NCI-H1436 treated with DMSO at 0.1 percent for 48 hours (cell line): ENCODE data around the gene CC2D1A.
"Not testable (repeated sequence)": the region's sequence is repeated elsewhere in the genome, so short reads cannot be mapped to it uniquely, and the experiment has no call there.

Experiments
- DNase-seq: peaks from one replicate; lab custom pipeline; 2025; lab: John Stamatoyannopoulos, UW

Gene CC2D1A

GRCh38 chr19:13962699-13963602 lies 57.0 kb downstream of the CC2D1A start:
- no peak for DNase-seq

- DNase-seq = no peak
These were observed 57.7 kb downstream of the CC2D1A start for GRCh38 chr19:13963603-13964105.

GRCh38 chr19:13964776-13965175 lies 58.8 kb downstream of the CC2D1A start:
- DNase-seq = no peak

GRCh38 chr19:13965377-13965896 lies 59.4 kb downstream of the CC2D1A start:
- no peak for DNase-seq

- no peak for DNase-seq
These were observed 60.1 kb downstream of the CC2D1A start for GRCh38 chr19:13965926-13966683.

GRCh38 chr19:13966684-13967128 lies 60.7 kb downstream of the CC2D1A start:
- DNase-seq = no peak

- not testable (repeated sequence) for DNase-seq
These were observed 61.2 kb downstream of the CC2D1A start for GRCh38 chr19:13967206-13967605.

- DNase-seq = no peak
These were observed 62.5 kb downstream of the CC2D1A start for GRCh38 chr19:13968383-13968935.

GRCh38 chr19:13968999-13969398 lies 63.0 kb downstream of the CC2D1A start:
- DNase-seq = no peak

- no peak for DNase-seq
These were observed 63.9 kb downstream of the CC2D1A start for GRCh38 chr19:13969897-13970296.

- DNase-seq = not testable (repeated sequence)
These were observed 65.9 kb downstream of the CC2D1A start for GRCh38 chr19:13971868-13972267.

GRCh38 chr19:13972368-13973155 lies 66.6 kb downstream of the CC2D1A start:
- DNase-seq = no peak

- not testable (repeated sequence) for DNase-seq
These were observed 67.5 kb downstream of the CC2D1A start for GRCh38 chr19:13973479-13973878.

- peak; percentile 92 for DNase-seq
These were observed 68.1 kb downstream of the CC2D1A start for GRCh38 chr19:13974073-13974472.

- no peak for DNase-seq
These were observed 69.9 kb downstream of the CC2D1A start for GRCh38 chr19:13975870-13976269.

- DNase-seq = no peak
These were observed 70.4 kb downstream of the CC2D1A start for GRCh38 chr19:13976446-13976845.

- no peak for DNase-seq
These were observed 71.8 kb downstream of the CC2D1A start for GRCh38 chr19:13977803-13978202.

- DNase-seq = no peak
These were observed 72.6 kb downstream of the CC2D1A start for GRCh38 chr19:13978351-13979243.

GRCh38 chr19:13979244-13979615 lies 73.2 kb downstream of the CC2D1A start:
- DNase-seq = no peak

- DNase-seq = no peak
These were observed 73.7 kb downstream of the CC2D1A start for GRCh38 chr19:13979686-13980085.
